Caco-2 (cell line): ENCODE measurements around the gene FANCD2. TPM values are rescaled to one million over a fixed set of nuclear protein-coding genes. Genes with fewer than 3 reads are reported as not detected.
A peak's percentile ranks its signal among the peaks of the same experiment; 100 is the strongest.

Experiments
- BruUV-seq: library from RNA; stranded (reverse); fragments of 400-500 nt; replicated peaks from 2 replicates; lab custom pipeline; 2021; lab: Mats Ljungman, UMichigan
- CTCF ChIA-PET: fragments of 300-600 bp; sonication (Branson Sonifier 250); formaldehyde crosslinking; loops from one replicate; lab custom pipeline; 2022; ENCODE audit warnings: antibody characterized with exemption; lab: Charles Lee
- POLR2A ChIA-PET: fragments of 300-600 bp; sonication (Branson Sonifier 250); formaldehyde crosslinking; loops from one replicate; lab custom pipeline; 2022; ENCODE audit warnings: antibody characterized with exemption; lab: Charles Lee
- DNase-seq, 2 experiments: peaks; one replicate each; pipeline versions ENCODE4 v3.0.0 to v3.0.0-alpha.2; 2020 to 2022
- H3K27me3 ChIP-seq: replicated peaks from 2 replicates; pipeline ENCODE4 v1.6.0; 2011; ENCODE audit warnings: low read length; ENCODE audit not compliant: control insufficient read depth, insufficient read depth
- H3K36me3 ChIP-seq: 2 replicates; pipeline ENCODE4 v1.5.1; 2011; ENCODE audit warnings: low read length; ENCODE audit not compliant: control insufficient read depth, insufficient read depth
- H3K4me1 ChIP-seq: fragments of 250-450 bp; sonication (Bioruptor Pico); 2 replicates; pipeline ENCODE4 v1.5.1; 2020; ENCODE audit warnings: mild to moderate bottlenecking
- H3K4me3 ChIP-seq: 2 replicates; pipeline ENCODE4 v1.5.1; 2011; ENCODE audit warnings: low read depth, mild to moderate bottlenecking, control low read depth, low read length
- H3K9me3 ChIP-seq: fragments of 250-450 bp; sonication (Bioruptor Pico); 2 replicates; pipeline ENCODE4 v1.5.1; 2020; ENCODE audit warnings: mild to moderate bottlenecking, moderate library complexity
- H3K27ac Mint-ChIP-seq: one replicate; pipeline ENCODE4 v1.8.0; 2022; ENCODE audit warnings: mixed read lengths; ENCODE audit not compliant: unreplicated experiment
- H3K27me3 Mint-ChIP-seq: one replicate; pipeline ENCODE4 v1.8.0; 2022; ENCODE audit warnings: mixed read lengths; ENCODE audit not compliant: insufficient read depth, unreplicated experiment
- H3K36me3 Mint-ChIP-seq: one replicate; pipeline ENCODE4 v1.8.0; 2022; ENCODE audit warnings: mild to moderate bottlenecking, mixed read lengths; ENCODE audit not compliant: insufficient read depth, unreplicated experiment
- H3K4me1 Mint-ChIP-seq: one replicate; pipeline ENCODE4 v1.8.0; 2022; ENCODE audit warnings: low read depth, mixed read lengths; ENCODE audit not compliant: unreplicated experiment
- H3K4me3 Mint-ChIP-seq: one replicate; pipeline ENCODE4 v1.8.0; 2022; ENCODE audit warnings: mild to moderate bottlenecking, moderate library complexity, mixed read lengths; ENCODE audit not compliant: unreplicated experiment
- H3K9me3 Mint-ChIP-seq: one replicate; pipeline ENCODE4 v1.8.0; 2022; ENCODE audit warnings: mixed read lengths; ENCODE audit not compliant: unreplicated experiment
- intact Hi-C: fragments of 100-400 bp; cut with micrococcal nuclease; formaldehyde crosslinking; loops from one replicate; pipeline ENCODE4 v1.10.0; 2022; ENCODE audit not compliant: unreplicated experiment
- total RNA-seq: library from RNA; stranded (reverse); gene quantifications from 2 replicates; pipeline ENCODE4 v1.2.3, GENCODE V29; 2022
- TF ChIP-seq, protein P1 (sequence below), 2 experiments: fragments of 200-600 bp in 1 of 2; IDR thresholded peaks; 1 replicate in 1 of 2; 2 replicates in 1 of 2; pipeline versions ENCODE4 v1.5.1 to v1.8.0; 2011 to 2022; ENCODE audit warnings: antibody characterized with exemption in 1 of 2, control low read depth in 1 of 2, inconsistent platforms in 1 of 2, low read depth in 1 of 2, low read length in 1 of 2, mild to moderate bottlenecking in 1 of 2, moderate library complexity in 1 of 2; ENCODE audit not compliant: insufficient read depth in 1 of 2, severe bottlenecking in 1 of 2, unreplicated experiment in 1 of 2

Gene FANCD2
- total RNA-seq, 1 experiment from 2014 or later, result 35.6 TPM

DNA sequence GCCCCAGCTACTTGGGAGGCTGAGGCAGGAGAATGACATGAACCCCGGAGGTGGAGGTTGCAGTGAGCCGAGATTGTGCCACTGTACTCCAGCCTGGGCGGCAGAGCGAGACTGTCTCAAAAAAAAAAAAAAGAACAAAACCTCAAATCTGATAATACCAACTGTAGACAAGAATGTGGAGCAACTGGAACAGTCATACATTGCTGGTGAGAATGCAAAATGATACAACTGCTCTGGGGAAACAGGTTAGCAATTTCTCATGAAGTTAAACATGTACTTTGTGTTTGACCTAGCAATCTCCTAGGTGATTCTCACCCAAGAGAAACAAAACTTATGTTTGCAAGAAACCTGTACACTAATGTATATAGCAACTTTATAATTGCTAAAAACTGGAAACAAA is 110.9 kb downstream of the FANCD2 start:
- BruUV-seq, result no TSS peak
- Mint-ChIP-seq H3K4me3 (no peak overlapping the region), H3K27ac (no peak overlapping the region), H3K36me3 (peaks cover 10% of the 10 kb centered on the region), H3K4me1 (no peaks in the 10 kb centered on the region), H3K27me3 (no peaks in the 10 kb centered on the region), H3K9me3 (no peaks in the 10 kb centered on the region)
- ChIA-PET POLR2A (no interaction called here), CTCF (no interaction called here)
- peak in 1 of 2 experiments; percentile 24 for DNase-seq
- Histone ChIP-seq H3K36me3 (no peaks in the 10 kb centered on the region), H3K4me1 (no peaks in the 10 kb centered on the region), H3K9me3 (no peaks in the 10 kb centered on the region), H3K27me3 (no peaks in the 10 kb centered on the region), H3K4me3 (no peak overlapping the region)
- TF ChIP-seq, protein P1, sequence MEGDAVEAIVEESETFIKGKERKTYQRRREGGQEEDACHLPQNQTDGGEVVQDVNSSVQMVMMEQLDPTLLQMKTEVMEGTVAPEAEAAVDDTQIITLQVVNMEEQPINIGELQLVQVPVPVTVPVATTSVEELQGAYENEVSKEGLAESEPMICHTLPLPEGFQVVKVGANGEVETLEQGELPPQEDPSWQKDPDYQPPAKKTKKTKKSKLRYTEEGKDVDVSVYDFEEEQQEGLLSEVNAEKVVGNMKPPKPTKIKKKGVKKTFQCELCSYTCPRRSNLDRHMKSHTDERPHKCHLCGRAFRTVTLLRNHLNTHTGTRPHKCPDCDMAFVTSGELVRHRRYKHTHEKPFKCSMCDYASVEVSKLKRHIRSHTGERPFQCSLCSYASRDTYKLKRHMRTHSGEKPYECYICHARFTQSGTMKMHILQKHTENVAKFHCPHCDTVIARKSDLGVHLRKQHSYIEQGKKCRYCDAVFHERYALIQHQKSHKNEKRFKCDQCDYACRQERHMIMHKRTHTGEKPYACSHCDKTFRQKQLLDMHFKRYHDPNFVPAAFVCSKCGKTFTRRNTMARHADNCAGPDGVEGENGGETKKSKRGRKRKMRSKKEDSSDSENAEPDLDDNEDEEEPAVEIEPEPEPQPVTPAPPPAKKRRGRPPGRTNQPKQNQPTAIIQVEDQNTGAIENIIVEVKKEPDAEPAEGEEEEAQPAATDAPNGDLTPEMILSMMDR (IDR thresholded peaks at IDR 0.05; ENCODE audit: insufficient read depth in 1 of 2, low read depth in 1 of 2, low read length in 1 of 2, severe bottlenecking in 1 of 2, unreplicated experiment in 1 of 2), result no peak
- intact Hi-C loops, result no loop called here

- H3K4me1 ChIP-seq, result peaks cover 7% of the 10 kb centered on the region; the same call in 1 of the 2 replicates
- intact Hi-C loops, result loop anchor here (2.0 kb wide), 1 partner anchor 26 kb away; the partner anchor contains the start of gene BRK1
- CTCF ChIA-PET, result interaction anchor here (0.7 to 1.0 kb wide), 2 partner anchors 195 to 1169 kb away, joined by 3 to 4 read pairs; no protein-coding TSS in a partner anchor
Observed at GRCh38 chr3:10140996-10141546, 114.8 kb downstream of the FANCD2 start.

More at GRCh38 chr3:10140996-10141546, 114.8 kb downstream of the FANCD2 start:
- peak overlapping the region; percentile 76 for H3K4me3 Mint-ChIP-seq
- no peaks in the 10 kb centered on the region; the same call in 1 of the 2 replicates for H3K36me3 ChIP-seq
- no peaks in the 10 kb centered on the region for H3K9me3 ChIP-seq
- peak overlapping the region; percentile 19 for H3K4me3 ChIP-seq
- no peaks in the 10 kb centered on the region for H3K27me3 ChIP-seq
- TF ChIP-seq, protein P1 (IDR thresholded peaks at IDR 0.05; ENCODE audit: insufficient read depth in 1 of 2, low read depth in 1 of 2, low read length in 1 of 2, severe bottlenecking in 1 of 2, unreplicated experiment in 1 of 2), result no peak
- H3K4me1 Mint-ChIP-seq, result peaks cover 7% of the 10 kb centered on the region
- no peak for DNase-seq
- POLR2A ChIA-PET, result interaction anchor here (0.5 to 1.4 kb wide), 3 partner anchors 13 to 63 kb away, joined by 3 to 7 read pairs (median 4); no protein-coding TSS in a partner anchor
- peak overlapping the region; percentile 73 for H3K27ac Mint-ChIP-seq
- TSS peak; percentile 82 for BruUV-seq
- H3K9me3 Mint-ChIP-seq, result no peaks in the 10 kb centered on the region
- H3K36me3 Mint-ChIP-seq, result peaks cover 40% of the 10 kb centered on the region
- H3K27me3 Mint-ChIP-seq, result no peaks in the 10 kb centered on the region
